Transverse colon (tissue), 4 donors: ENCODE measurements around the gene OLFM4.

ENCODE experiments used
- CTCF ChIP-seq, 5 experiments: fragments of 200-600 bp in 3 of 5; fragments of 450-650 bp in 2 of 5; sonication (generic) in 3 of 5; IDR thresholded peaks; 1 replicate in 2 of 5; 2 replicates in 3 of 5; pipeline ENCODE4 v1.5.1; 2016 to 2017; ENCODE audit warnings: antibody characterized with exemption in 5 of 5, inconsistent platforms in 3 of 5, mild to moderate bottlenecking in 2 of 5, moderate library complexity in 1 of 5
- EP300 ChIP-seq: sonication (generic); formaldehyde crosslinking; IDR thresholded peaks from one replicate; pipeline ENCODE4 v1.6.1; 2017; ENCODE audit warnings: antibody characterized with exemption, low read depth
- POLR2A ChIP-seq: fragments of 450-650 bp; IDR thresholded peaks from one replicate; pipeline ENCODE4 v1.6.1; 2016; ENCODE audit warnings: antibody characterized with exemption, mild to moderate bottlenecking, moderate library complexity
- POLR2AphosphoS5 ChIP-seq, 3 donors: sonication (generic); formaldehyde crosslinking; IDR thresholded peaks; one replicate each; pipeline ENCODE4 v1.6.1; 2016; ENCODE audit warnings: antibody characterized with exemption in 3 of 3

GRCh38 chr13:53066411-53066810, 37.8 kb downstream of the OLFM4 start:
- TF ChIP-seq POLR2A (no peak), CTCF (IDR thresholded peaks at IDR 0.05) (no peak), POLR2AphosphoS5 (IDR thresholded peaks at IDR 0.05) (no peak), EP300 (no peak)
